ENCODE results near the gene PTPRG. TPM values are rescaled to one million over a fixed set of nuclear protein-coding genes. Genes with fewer than 3 reads are reported as not detected.

The PTPRG gene
- total RNA-seq, 6 experiments from 2014 or later, result 11.7 to 27.8 (median 14.7) TPM

GRCh38 chr3:61892891-61893290 is 331.5 kb downstream of the PTPRG start:
- Histone ChIP-seq H3K27me3 (no peaks in the 10 kb centered on the region), H3K4me1 (peaks cover 0 to 37% (median 7%) of the 10 kb centered on the region in 4 donors), H3K4me3 (no peak overlapping the region), H3K36me3 (no peaks in the 10 kb centered on the region), H3K27ac (no peak overlapping the region), H3K9me3 (no peaks in the 10 kb centered on the region)
- no peak for DNase-seq
- 82% methylated on average over 4 of the region's 4 CpGs for WGBS (ENCODE audit: insufficient coverage, low coverage, low lambda C conversion rate, missing lambda C conversion rate)
- intact Hi-C loops (cut with DNase I), result no loop called here
- TF ChIP-seq POLR2A (IDR thresholded peaks at IDR 0.05), result no peak
- TF ChIP-seq, protein P1, sequence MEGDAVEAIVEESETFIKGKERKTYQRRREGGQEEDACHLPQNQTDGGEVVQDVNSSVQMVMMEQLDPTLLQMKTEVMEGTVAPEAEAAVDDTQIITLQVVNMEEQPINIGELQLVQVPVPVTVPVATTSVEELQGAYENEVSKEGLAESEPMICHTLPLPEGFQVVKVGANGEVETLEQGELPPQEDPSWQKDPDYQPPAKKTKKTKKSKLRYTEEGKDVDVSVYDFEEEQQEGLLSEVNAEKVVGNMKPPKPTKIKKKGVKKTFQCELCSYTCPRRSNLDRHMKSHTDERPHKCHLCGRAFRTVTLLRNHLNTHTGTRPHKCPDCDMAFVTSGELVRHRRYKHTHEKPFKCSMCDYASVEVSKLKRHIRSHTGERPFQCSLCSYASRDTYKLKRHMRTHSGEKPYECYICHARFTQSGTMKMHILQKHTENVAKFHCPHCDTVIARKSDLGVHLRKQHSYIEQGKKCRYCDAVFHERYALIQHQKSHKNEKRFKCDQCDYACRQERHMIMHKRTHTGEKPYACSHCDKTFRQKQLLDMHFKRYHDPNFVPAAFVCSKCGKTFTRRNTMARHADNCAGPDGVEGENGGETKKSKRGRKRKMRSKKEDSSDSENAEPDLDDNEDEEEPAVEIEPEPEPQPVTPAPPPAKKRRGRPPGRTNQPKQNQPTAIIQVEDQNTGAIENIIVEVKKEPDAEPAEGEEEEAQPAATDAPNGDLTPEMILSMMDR (IDR thresholded peaks at IDR 0.05), result no peak
- ATAC-seq, result no peak

DNA sequence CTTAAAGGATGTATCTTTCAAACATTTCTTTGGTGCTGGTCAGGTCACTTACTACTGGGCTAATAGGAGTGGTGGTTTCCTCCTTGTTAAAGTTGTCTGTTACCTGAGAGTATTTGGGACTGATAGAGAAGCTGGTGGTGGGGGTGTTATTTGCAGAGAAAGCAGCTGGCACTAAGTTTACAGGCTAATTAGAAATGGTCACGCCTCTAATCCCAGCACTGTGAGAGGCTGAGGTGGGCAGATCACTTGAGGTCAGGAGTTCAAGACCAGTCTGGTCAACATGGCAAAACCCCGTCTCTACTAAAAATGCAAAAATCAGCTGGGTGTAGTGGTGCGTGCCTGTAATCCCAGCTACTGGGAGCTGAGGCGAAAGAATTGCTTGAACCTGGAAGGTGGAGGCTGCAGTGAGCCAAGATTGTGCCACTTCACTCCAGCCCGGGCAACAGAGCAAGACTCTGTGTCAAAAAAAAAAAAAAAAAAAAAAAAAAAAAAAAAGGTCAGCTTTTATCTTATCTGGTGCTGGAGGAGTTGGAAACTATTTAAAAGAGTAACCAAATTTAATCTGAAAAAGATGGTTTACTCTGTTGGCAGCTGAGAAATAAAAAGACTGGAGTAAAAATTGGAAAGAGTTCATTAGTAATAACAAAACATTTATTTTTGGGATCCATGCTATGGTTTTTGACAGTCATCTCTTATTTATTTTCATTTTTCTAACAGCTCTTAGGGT is 332.6 kb downstream of the PTPRG start:
- no peaks in the 10 kb centered on the region for H3K9me3 ChIP-seq
- H3K4me1 ChIP-seq, result peaks cover 0 to 39% (median 5%) of the 10 kb centered on the region in 4 donors
- ATAC-seq (peak in 1 of 4 donors; percentile 29), DNase-seq (no peak)
- intact Hi-C loops (cut with DNase I), result no loop called here
- TF ChIP-seq, protein P1 (IDR thresholded peaks at IDR 0.05), result no peak
- TF ChIP-seq POLR2A (IDR thresholded peaks at IDR 0.05), result no peak
- H3K36me3 ChIP-seq, result no peaks in the 10 kb centered on the region
- no peak overlapping the region for H3K4me3 ChIP-seq
- no peak overlapping the region for H3K27ac ChIP-seq
- WGBS (ENCODE audit: insufficient coverage, low coverage, low lambda C conversion rate, missing lambda C conversion rate), result 65% methylated on average over 5 of the region's 5 CpGs
- H3K27me3 ChIP-seq, result no peaks in the 10 kb centered on the region

GRCh38 chr3:61894988-61895935 is 333.9 kb downstream of the PTPRG start:
- Histone ChIP-seq H3K4me3 (no peak overlapping the region), H3K4me1 (peaks cover 0 to 36% (median 5%) of the 10 kb centered on the region in 4 donors), H3K27me3 (no peaks in the 10 kb centered on the region), H3K36me3 (no peaks in the 10 kb centered on the region), H3K9me3 (no peaks in the 10 kb centered on the region), H3K27ac (peak overlapping the region in 1 of 3 donors; percentile 20)
- ATAC-seq, result peak; percentile 21 to 83 (median 38)
- peak in 1 of 3 donors; percentile 30 for DNase-seq
- 37% methylated on average over 7 of the region's 7 CpGs for WGBS (ENCODE audit: insufficient coverage, low coverage, low lambda C conversion rate, missing lambda C conversion rate)
- intact Hi-C loops (cut with DNase I), result no loop called here
- no peak for TF ChIP-seq POLR2A (IDR thresholded peaks at IDR 0.05)
- TF ChIP-seq, protein P1 (IDR thresholded peaks at IDR 0.05), result no peak

DNA sequence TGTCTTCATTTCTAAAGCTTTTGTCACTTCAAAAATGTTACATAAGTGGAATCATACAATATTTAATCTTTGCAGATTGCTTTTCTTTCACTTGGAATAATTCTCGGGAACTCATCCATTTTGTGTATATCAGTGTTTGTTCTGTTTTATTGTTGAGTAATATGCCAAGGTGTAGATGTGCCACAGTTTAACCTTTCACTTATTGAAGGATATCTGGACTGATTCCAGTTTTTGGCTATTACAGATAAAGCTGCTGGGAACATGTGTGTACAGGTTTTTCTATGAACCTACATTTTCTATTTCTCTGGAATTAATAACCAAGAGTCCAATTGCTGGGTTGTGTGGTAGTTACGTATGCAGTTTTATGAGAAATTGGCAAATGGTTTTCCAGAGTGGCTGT is 334.9 kb downstream of the PTPRG start:
- H3K4me3 ChIP-seq, result no peak overlapping the region
- ATAC-seq (peak; percentile 58 to 83 (median 79)), DNase-seq (no peak)
- TF ChIP-seq, protein P1 (IDR thresholded peaks at IDR 0.05), result no peak
- TF ChIP-seq POLR2A (IDR thresholded peaks at IDR 0.05), result no peak
- intact Hi-C loops (cut with DNase I), result no loop called here
- H3K36me3 ChIP-seq, result no peaks in the 10 kb centered on the region
- H3K27me3 ChIP-seq, result no peaks in the 10 kb centered on the region
- H3K9me3 ChIP-seq, result no peaks in the 10 kb centered on the region
- H3K4me1 ChIP-seq, result peaks cover 0 to 36% (median 5%) of the 10 kb centered on the region in 4 donors
- no peak overlapping the region for H3K27ac ChIP-seq
- 31% methylated on average over 2 of the region's 2 CpGs for WGBS (ENCODE audit: insufficient coverage, low coverage, low lambda C conversion rate, missing lambda C conversion rate)

Data from right lobe of liver (tissue), 6 donors.